ENCODE data around the gene MTG2.

The MTG2 gene

GRCh38 chr20:62183426-62184142, 756 bp downstream of the MTG2 start:
- DNase-seq (ENCODE audit: low read depth): no peak

GRCh38 chr20:62186096-62186426, 3.2 kb downstream of the MTG2 start:
- DNase-seq (ENCODE audit: low read depth): no peak

GRCh38 chr20:62186887-62187866, 4.3 kb downstream of the MTG2 start:
- DNase-seq (ENCODE audit: low read depth): no peak

GRCh38 chr20:62190639-62191411, 8.0 kb downstream of the MTG2 start:
- DNase-seq (ENCODE audit: low read depth): no peak

GRCh38 chr20:62191781-62192559, 9.1 kb downstream of the MTG2 start:
- DNase-seq (ENCODE audit: low read depth): no peak

GRCh38 chr20:62192635-62193034, 9.8 kb downstream of the MTG2 start:
- no peak for DNase-seq (ENCODE audit: low read depth)

- DNase-seq (ENCODE audit: low read depth): no peak
Observed at GRCh38 chr20:62193079-62194025, 10.5 kb downstream of the MTG2 start.

GRCh38 chr20:62195075-62195405, 12.2 kb downstream of the MTG2 start:
- no peak for DNase-seq (ENCODE audit: low read depth)

GRCh38 chr20:62195736-62196135, 12.9 kb downstream of the MTG2 start:
- DNase-seq (ENCODE audit: low read depth): no peak

- DNase-seq (ENCODE audit: low read depth): no peak
Observed at GRCh38 chr20:62196286-62196685, 13.5 kb downstream of the MTG2 start.

- no peak for DNase-seq (ENCODE audit: low read depth)
Observed at GRCh38 chr20:62197311-62197710, 14.5 kb downstream of the MTG2 start.

- no peak for DNase-seq (ENCODE audit: low read depth)
Observed at GRCh38 chr20:62197801-62198200, 15.0 kb downstream of the MTG2 start.

- DNase-seq (ENCODE audit: low read depth): no peak
Observed at GRCh38 chr20:62198496-62198895, 15.7 kb downstream of the MTG2 start.

- DNase-seq (ENCODE audit: low read depth): no peak
Observed at GRCh38 chr20:62198931-62199330, 16.1 kb downstream of the MTG2 start.

- DNase-seq (ENCODE audit: low read depth): no peak
Observed at GRCh38 chr20:62200491-62201172, 17.8 kb downstream of the MTG2 start.

- no peak for DNase-seq (ENCODE audit: low read depth)
Observed at GRCh38 chr20:62201173-62202082, 18.6 kb downstream of the MTG2 start.

- DNase-seq (ENCODE audit: low read depth): no peak
Observed at GRCh38 chr20:62202083-62202395, 19.2 kb downstream of the MTG2 start.

- no peak for DNase-seq (ENCODE audit: low read depth)
Observed at GRCh38 chr20:62202676-62203377, 20.0 kb downstream of the MTG2 start.

All from T follicular helper cell (primary cell).